Ascending aorta (tissue), 2 donors: ENCODE results near the gene SERPINB1. TPM values are rescaled to one million over a fixed set of nuclear protein-coding genes. Genes with fewer than 3 reads are reported as not detected.

Experiments used
- DNase-seq, 2 donors: peaks; one replicate each; pipeline ENCODE4 v3.0.0-alpha.2; 2019; ENCODE audit warnings: low spot score in 2 of 2
- H3K27ac ChIP-seq, 2 donors: fragments of 200-600 bp; sonication (generic); one replicate each; pipeline ENCODE4 v1.5.1; 2016 to 2017; ENCODE audit warnings: mild to moderate bottlenecking in 1 of 2
- H3K27me3 ChIP-seq: fragments of 200-600 bp; sonication (generic); one replicate; pipeline ENCODE4 v1.5.1; 2017
- H3K36me3 ChIP-seq, 2 donors: fragments of 200-600 bp; sonication (generic); one replicate each; pipeline ENCODE4 v1.5.1; 2016
- H3K4me1 ChIP-seq, 2 donors: fragments of 200-600 bp; sonication (generic); one replicate each; pipeline ENCODE4 v1.5.1; 2016 to 2017; ENCODE audit warnings: mild to moderate bottlenecking in 1 of 2
- H3K4me3 ChIP-seq, 2 donors: fragments of 200-600 bp; sonication (generic); one replicate each; pipeline ENCODE4 v1.5.1; 2016 to 2017; ENCODE audit warnings: mild to moderate bottlenecking in 1 of 2
- H3K9me3 ChIP-seq, 2 donors: fragments of 200-600 bp; sonication (generic); one replicate each; pipeline ENCODE4 v1.5.1; 2016
- CTCF ChIP-seq, 3 experiments: fragments of 200-600 bp in 2 of 3; fragments of 450-650 bp in 1 of 3; sonication (generic) in 2 of 3; IDR thresholded peaks; one replicate each; pipeline ENCODE4 v1.5.1; 2016 to 2019; ENCODE audit warnings: antibody characterized with exemption in 3 of 3, mild to moderate bottlenecking in 1 of 3, moderate library complexity in 1 of 3
- intact Hi-C: fragments of 100-400 bp; cut with DNase I; formaldehyde crosslinking; loops from one replicate; pipeline ENCODE4 v1.15.1; 2023
- total RNA-seq: library from RNA; depleted of rRNA; stranded (reverse); fragments of >200 nt; gene quantifications from one replicate; pipeline ENCODE4 v1.1.0, GENCODE V29; 2016

The SERPINB1 gene
- total RNA-seq, 1 donor from 2014 or later = 14.0 TPM

- peaks cover 11 to 46% of the 10 kb centered on the region in 2 donors for H3K36me3 ChIP-seq
- intact Hi-C loops = no loop called here
- H3K27me3 ChIP-seq = no peaks in the 10 kb centered on the region
- DNase-seq = no peak
- H3K4me3 ChIP-seq = no peak overlapping the region
- H3K27ac ChIP-seq = no peak overlapping the region
- TF ChIP-seq CTCF (IDR thresholded peaks at IDR 0.05) = no peak
- no peaks in the 10 kb centered on the region for H3K9me3 ChIP-seq
- peaks cover 0 to 3% of the 10 kb centered on the region in 2 donors for H3K4me1 ChIP-seq
Measured at GRCh38 chr6:2782825-2783187, 58.9 kb downstream of the SERPINB1 start.

GRCh38 chr6:2782356-2782708 lies 59.3 kb downstream of the SERPINB1 start:
- Histone ChIP-seq H3K4me1 (peaks cover 0 to 3% of the 10 kb centered on the region in 2 donors), H3K27ac (no peak overlapping the region), H3K36me3 (peaks cover 11 to 43% of the 10 kb centered on the region in 2 donors), H3K27me3 (no peaks in the 10 kb centered on the region), H3K4me3 (no peak overlapping the region), H3K9me3 (no peaks in the 10 kb centered on the region)
- intact Hi-C loops = no loop called here
- no peak for TF ChIP-seq CTCF (IDR thresholded peaks at IDR 0.05)
- DNase-seq = no peak

Other genes with a start within 250 kb of the SERPINB1 start
- gene MYLK4, start 90.9 kb downstream of the SERPINB1 start, total RNA-seq = not detected
- gene WRNIP1, start 76.5 kb downstream of the SERPINB1 start, total RNA-seq = 100 TPM
- 6.5 TPM for gene SERPINB9, start 61.4 kb upstream of the SERPINB1 start, total RNA-seq
- 222 TPM for gene SERPINB6, start 129.7 kb upstream of the SERPINB1 start, total RNA-seq
- 7.7 TPM for gene NQO2, start 158.0 kb upstream of the SERPINB1 start, total RNA-seq
- 20.1 TPM for gene RIPK1, start 226.6 kb upstream of the SERPINB1 start, total RNA-seq